GM20000 (cell line): Measurements from ENCODE around the gene TSN.
"Not testable (repeated sequence)": the region's sequence is repeated elsewhere in the genome, so short reads cannot be mapped to it uniquely, and the experiment has no call there.

Experiments
- DNase-seq: peaks from one replicate; pipeline ENCODE4 v3.0.0; 2012; ENCODE audit warnings: low spot score
- CTCF ChIP-seq: IDR thresholded peaks from 2 replicates; pipeline ENCODE4 v1.5.1; 2012; ENCODE audit warnings: mild to moderate bottlenecking, control low read depth; ENCODE audit errors: extremely low read depth, missing control alignments

TSN gene

GRCh38 chr2:121815216-121815615, 59.8 kb downstream of the TSN start:
- no peak for TF ChIP-seq CTCF
- DNase-seq: no peak

- no peak for DNase-seq
Measured at GRCh38 chr2:121816797-121817196, 61.3 kb downstream of the TSN start.

GRCh38 chr2:121817304-121817703, 61.9 kb downstream of the TSN start:
- DNase-seq: not testable (repeated sequence)

More at GRCh38 chr2:121816797-121817196, 61.3 kb downstream of the TSN start:
- TF ChIP-seq CTCF: no peak
